ENCODE results near the gene ATP5IF1. TPM values are rescaled to one million over a fixed set of nuclear protein-coding genes. Genes with fewer than 3 reads are reported as not detected.

ATP5IF1 gene
- total and polyA plus RNA-seq, 2 of the 8 experiments (the other 6 are each of a cell fraction or from before 2014, with no cell fraction given), result 198 to 242 TPM

GRCh38 chr1:28195780-28196179 is 40.1 kb upstream of the ATP5IF1 start:
- Histone ChIP-seq H3K36me3 (ENCODE audit: control insufficient read depth in 2 of 4, insufficient read depth in 4 of 4, low read length in 3 of 4) (peaks cover 8 to 21% (median 15%) of the 10 kb centered on the region in 4 experiments; a peak in 7 of 8 replicates), H3K27me3 (replicated peaks in 1 of 4; ENCODE audit: control insufficient read depth in 3 of 4, extremely low read depth in 1 of 4, insufficient read depth in 3 of 4, low read length in 3 of 4) (no peaks in the 10 kb centered on the region), H3K14ac (ENCODE audit: insufficient read length) (no peak overlapping the region), H2BK5ac (ENCODE audit: low read depth, low read length) (peak overlapping the region; percentile 64), H2AK5ac (ENCODE audit: low read depth, low read length) (peak overlapping the region; percentile 47; the same call in 1 of the 2 replicates), H3K23me2 (ENCODE audit: low read depth, low read length) (peaks cover 5% of the 10 kb centered on the region; the same call in 1 of the 2 replicates), H3K56ac (replicated peaks; ENCODE audit: insufficient read length, low read depth, low read length) (no peak overlapping the region), H3K4ac (replicated peaks; ENCODE audit: insufficient read length, low read depth, low read length) (no peak overlapping the region), H3K79me1 (ENCODE audit: low read depth, low read length) (no peaks in the 10 kb centered on the region; the same call in 1 of the 2 replicates), H4K91ac (replicated peaks; ENCODE audit: insufficient read length, low read length) (peak overlapping the region; percentile 18), H4K8ac (ENCODE audit: extremely low read depth, insufficient read depth, low read length) (no peak overlapping the region; the same call in 1 of the 2 replicates), H2AFZ (ENCODE audit: low read length) (no peak overlapping the region), H3K27ac (ENCODE audit: low read depth, low read length) (no peak overlapping the region), H3K4me1 (replicated peaks in 1 of 4; ENCODE audit: control insufficient read depth in 3 of 4, insufficient read depth in 4 of 4, low read length in 3 of 4) (peaks cover 11 to 34% (median 22%) of the 10 kb centered on the region in 4 experiments), H3K9ac (replicated peaks in 1 of 4; ENCODE audit: extremely low read depth in 1 of 4, low read depth in 3 of 4, low read length in 3 of 4) (no peak overlapping the region), H3K4me2 (ENCODE audit: insufficient read depth in 1 of 2, low read depth in 2 of 2, low read length in 2 of 2) (peak overlapping the region; percentile 12 to 22; a peak in 3 of 4 replicates), H2BK20ac (ENCODE audit: low read length) (no peak overlapping the region), H2BK120ac (replicated peaks; ENCODE audit: low read depth, low read length) (no peak overlapping the region), H3K9me3 (ENCODE audit: insufficient read depth in 2 of 2, low read depth in 1 of 2, low read length in 1 of 2) (no peaks in the 10 kb centered on the region), H4K20me1 (replicated peaks in 1 of 2; ENCODE audit: control insufficient read depth in 1 of 2, insufficient read depth in 2 of 2, low read length in 2 of 2) (no peaks in the 10 kb centered on the region), H2BK12ac (ENCODE audit: low read depth, low read length) (no peak overlapping the region), H3K23ac (ENCODE audit: insufficient read length) (no peak overlapping the region), H2BK15ac (ENCODE audit: low read length) (no peak overlapping the region), H3K4me3 (ENCODE audit: extremely low read depth in 1 of 4, insufficient read depth in 2 of 4, low read depth in 3 of 4, low read length in 4 of 4) (no peak overlapping the region), H3K79me2 (ENCODE audit: control insufficient read depth in 1 of 2, insufficient read depth in 2 of 2, low read length in 2 of 2) (no peaks in the 10 kb centered on the region), H4K5ac (ENCODE audit: insufficient read length, low read depth, low read length) (no peak overlapping the region), H3K18ac (ENCODE audit: extremely low read depth, low read length) (no peak overlapping the region)
- CTCF ChIA-PET (ENCODE audit: partially characterized antibody), result interaction anchor here (0.6 to 2.8 kb wide), 11 partner anchors 8 to 164 kb away, joined by 3 to 17 read pairs (median 4); no protein-coding TSS in a partner anchor
- DNase-seq (ENCODE audit: low read depth in 1 of 2, low spot score in 2 of 2), result no peak
- FAIRE-seq, result no peak
- no peak for TF ChIP-seq TAF1 (IDR thresholded peaks at IDR 0.05; ENCODE audit: low read depth, low read length)
- 86% methylated on average over 1 of the region's 1 CpG; no CpG with 5 or more reads in 1 of the 2 experiments for WGBS, 2 experiments (ENCODE audit: extremely low coverage in 1 of 2, insufficient coverage in 1 of 2, insufficient read length in 1 of 2, insufficient replicate concordance in 2 of 2, low coverage in 1 of 2, low lambda C conversion rate in 2 of 2, missing lambda C conversion rate in 1 of 2)
- POLR2A ChIA-PET (ENCODE audit: partially characterized antibody), result interaction anchor here (0.6 to 2.1 kb wide), 5 partner anchors 42 to 236 kb away, joined by 3 to 6 read pairs (median 3); partner anchors contain the start of genes EYA3 and XKR8

Data from H1 (cell line).